HG03159 (cell line): ENCODE data around the gene OR1G1.
"Not testable (repeated sequence)": the region's sequence is repeated elsewhere in the genome, so short reads cannot be mapped to it uniquely, and the experiment has no call there.

Source experiments
- ATAC-seq: cut with Tn5 transposase; IDR thresholded peaks from one replicate; pipeline ENCODE4 v1.9.1; 2021; ENCODE audit warnings: mild to moderate bottlenecking, moderate library complexity; ENCODE audit not compliant: unreplicated experiment

Gene OR1G1

DNA sequence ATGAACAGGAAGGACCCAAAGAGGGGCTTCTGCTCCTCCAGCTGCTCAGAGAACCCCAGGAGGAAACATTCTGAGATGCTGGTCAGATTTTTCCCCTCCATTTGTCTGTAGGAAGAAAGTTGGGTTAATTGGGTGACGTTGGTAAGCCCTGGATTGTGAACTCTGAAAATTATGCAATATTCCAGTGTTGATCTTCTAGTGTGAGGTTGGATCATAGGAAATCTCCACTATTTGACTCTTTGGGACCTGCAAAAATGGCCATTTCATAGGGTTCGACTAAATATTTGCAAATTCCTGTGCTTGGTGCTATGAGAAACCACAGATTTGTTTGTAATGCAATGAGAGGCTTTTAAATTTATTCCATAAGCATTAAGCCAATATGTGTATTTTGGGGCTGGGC, at the start of gene OR1G1:
TSS of gene OR1G1 (minus strand) at position 101 of the 400 bp plus-strand sequence. CDS start at position 101, 0 bp downstream.
- ATAC-seq = no peak

- no peak for ATAC-seq
Measured at GRCh38 chr17:3167574-3167973, 40.2 kb upstream of the OR1G1 start.

DNA sequence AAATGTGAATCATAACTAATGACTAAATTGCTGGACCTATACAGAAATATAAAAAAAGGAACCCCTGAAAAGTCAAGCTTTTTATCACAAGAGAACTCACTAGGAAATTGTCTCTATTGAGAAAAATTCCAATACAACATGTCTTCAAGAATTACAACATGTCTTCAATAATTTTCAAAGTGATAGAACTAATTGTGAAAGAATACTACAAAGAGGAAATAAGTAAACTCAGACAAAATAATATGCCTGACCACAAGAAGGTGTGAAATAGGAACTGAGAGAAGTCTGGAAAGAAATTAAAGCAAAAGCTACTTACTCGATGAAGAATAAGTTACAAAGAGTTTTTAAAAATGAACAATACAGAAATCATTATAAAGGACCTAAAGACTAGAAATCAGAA, 29.9 kb upstream of the OR1G1 start:
- ATAC-seq = no peak

DNA sequence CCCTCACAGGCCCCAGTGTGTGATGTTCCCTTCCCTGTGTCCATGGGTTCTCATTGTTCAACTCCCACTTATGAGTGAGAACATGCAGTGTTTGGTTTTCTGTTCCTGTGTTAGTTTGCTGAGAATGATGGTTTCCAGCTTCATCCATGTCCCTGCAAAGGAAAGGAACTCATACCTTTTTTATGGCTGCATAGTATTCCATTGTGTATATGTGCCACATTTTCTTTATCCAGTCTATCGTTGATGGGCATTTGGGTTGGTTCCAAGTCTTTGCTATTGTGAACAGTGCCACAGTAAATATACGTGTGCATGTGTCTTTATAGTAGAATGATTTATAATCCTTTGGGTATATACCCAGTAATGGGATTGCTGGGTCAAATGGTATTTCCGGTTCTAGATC, 10.1 kb upstream of the OR1G1 start:
- not testable (repeated sequence) for ATAC-seq

- no peak for ATAC-seq
Measured at GRCh38 chr17:3104322-3104721, 23.0 kb downstream of the OR1G1 start, which contains the start of gene OR1D2. OR1D2 (minus strand) TSS chr17:3104422; CDS start chr17:3092996, 11,426 bp downstream.
